ENCODE measurements around the gene COL25A1. TPM values are rescaled to one million over a fixed set of nuclear protein-coding genes. Genes with fewer than 3 reads are reported as not detected.
"Not testable (repeated sequence)": the region's sequence is repeated elsewhere in the genome, so short reads cannot be mapped to it uniquely, and the experiment has no call there.

COL25A1 gene
- total RNA-seq, 1 donor from 2014 or later: 4.3 TPM

DNA sequence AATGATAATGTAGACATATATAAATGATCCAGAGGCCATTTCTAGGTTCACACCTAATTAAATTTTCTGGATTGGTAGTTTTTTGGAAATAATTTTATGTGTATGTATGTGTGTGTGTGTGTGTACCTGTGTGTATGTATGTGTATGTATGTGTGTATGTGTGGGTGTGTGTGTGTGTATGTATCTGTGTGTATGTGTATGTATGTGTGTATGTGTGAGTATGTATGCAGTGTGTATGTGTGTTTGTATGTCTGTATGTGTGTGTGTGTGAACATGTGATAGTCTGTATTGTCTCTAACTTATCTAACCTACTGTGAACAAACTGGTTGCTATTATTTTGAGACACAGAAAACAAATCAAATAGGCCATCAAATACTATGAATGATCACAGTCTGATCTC, 152.6 kb downstream of the COL25A1 start:
- Histone ChIP-seq H3K4me3 (ENCODE audit: low read depth, low read length) (no peak overlapping the region), H3K36me3 (ENCODE audit: control insufficient read depth, insufficient read depth, low read length) (no peaks in the 10 kb centered on the region), H3K27me3 (ENCODE audit: control insufficient read depth, insufficient read depth, low read length) (no peaks in the 10 kb centered on the region)
- TF ChIP-seq, protein P1, sequence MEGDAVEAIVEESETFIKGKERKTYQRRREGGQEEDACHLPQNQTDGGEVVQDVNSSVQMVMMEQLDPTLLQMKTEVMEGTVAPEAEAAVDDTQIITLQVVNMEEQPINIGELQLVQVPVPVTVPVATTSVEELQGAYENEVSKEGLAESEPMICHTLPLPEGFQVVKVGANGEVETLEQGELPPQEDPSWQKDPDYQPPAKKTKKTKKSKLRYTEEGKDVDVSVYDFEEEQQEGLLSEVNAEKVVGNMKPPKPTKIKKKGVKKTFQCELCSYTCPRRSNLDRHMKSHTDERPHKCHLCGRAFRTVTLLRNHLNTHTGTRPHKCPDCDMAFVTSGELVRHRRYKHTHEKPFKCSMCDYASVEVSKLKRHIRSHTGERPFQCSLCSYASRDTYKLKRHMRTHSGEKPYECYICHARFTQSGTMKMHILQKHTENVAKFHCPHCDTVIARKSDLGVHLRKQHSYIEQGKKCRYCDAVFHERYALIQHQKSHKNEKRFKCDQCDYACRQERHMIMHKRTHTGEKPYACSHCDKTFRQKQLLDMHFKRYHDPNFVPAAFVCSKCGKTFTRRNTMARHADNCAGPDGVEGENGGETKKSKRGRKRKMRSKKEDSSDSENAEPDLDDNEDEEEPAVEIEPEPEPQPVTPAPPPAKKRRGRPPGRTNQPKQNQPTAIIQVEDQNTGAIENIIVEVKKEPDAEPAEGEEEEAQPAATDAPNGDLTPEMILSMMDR (IDR thresholded peaks at IDR 0.05; ENCODE audit: insufficient read depth, low read length, poor library complexity, severe bottlenecking): no peak
- DNase-seq (ENCODE audit: low read depth): no peak

DNA sequence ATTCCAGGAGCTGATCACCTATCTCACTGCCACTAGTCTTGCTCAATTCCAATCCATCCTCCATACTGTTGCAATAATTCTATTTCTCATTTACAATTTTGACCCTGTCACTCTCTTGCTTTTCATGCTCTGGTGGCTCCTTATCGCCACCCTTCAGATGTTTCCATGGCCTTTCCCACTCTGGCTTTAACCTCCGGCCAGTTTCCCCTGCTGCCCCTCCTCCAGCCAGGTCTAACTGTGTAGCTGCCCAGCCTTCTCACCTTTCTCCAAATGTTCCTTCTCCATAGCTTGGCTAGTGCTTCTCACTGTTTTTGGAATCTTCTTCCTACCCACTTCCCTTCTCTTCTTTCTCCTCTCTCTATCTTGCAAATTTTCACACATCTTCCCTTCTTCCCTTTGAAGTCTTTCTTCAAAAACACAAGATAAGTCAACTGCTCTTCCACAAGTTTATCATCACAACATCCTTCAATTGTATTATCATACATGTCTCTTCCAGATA, 153.8 kb downstream of the COL25A1 start:
- no peaks in the 10 kb centered on the region for H3K27me3 ChIP-seq (ENCODE audit: control insufficient read depth, insufficient read depth, low read length)
- TF ChIP-seq, protein P1 (IDR thresholded peaks at IDR 0.05; ENCODE audit: insufficient read depth, low read length, poor library complexity, severe bottlenecking): no peak
- no peak for DNase-seq (ENCODE audit: low read depth)
- H3K4me3 ChIP-seq (ENCODE audit: low read depth, low read length): no peak overlapping the region
- H3K36me3 ChIP-seq (ENCODE audit: control insufficient read depth, insufficient read depth, low read length): no peaks in the 10 kb centered on the region

DNA sequence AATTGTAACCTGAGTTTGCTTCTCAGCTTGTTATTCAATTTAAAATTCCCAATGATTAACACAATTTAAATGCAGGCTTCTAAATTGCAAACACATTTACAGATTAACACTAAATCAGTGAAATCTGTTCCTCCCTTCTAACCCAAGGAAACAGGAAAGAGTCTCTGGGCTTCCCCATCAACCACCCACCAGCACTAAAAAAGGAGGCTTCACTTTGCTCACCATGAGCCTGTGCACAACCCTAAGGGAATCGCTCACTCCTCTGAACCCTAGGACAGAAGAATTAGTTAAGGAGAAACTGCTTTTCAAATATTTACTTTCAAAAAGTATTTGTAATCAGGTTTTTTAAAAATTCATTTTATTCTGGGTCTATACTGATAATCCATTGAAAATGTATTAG, 155.3 kb downstream of the COL25A1 start:
- TF ChIP-seq, protein P1 (IDR thresholded peaks at IDR 0.05; ENCODE audit: insufficient read depth, low read length, poor library complexity, severe bottlenecking): no peak
- H3K27me3 ChIP-seq (ENCODE audit: control insufficient read depth, insufficient read depth, low read length): no peaks in the 10 kb centered on the region
- H3K4me3 ChIP-seq (ENCODE audit: low read depth, low read length): no peak overlapping the region
- no peaks in the 10 kb centered on the region for H3K36me3 ChIP-seq (ENCODE audit: control insufficient read depth, insufficient read depth, low read length)
- DNase-seq (ENCODE audit: low read depth): no peak

DNA sequence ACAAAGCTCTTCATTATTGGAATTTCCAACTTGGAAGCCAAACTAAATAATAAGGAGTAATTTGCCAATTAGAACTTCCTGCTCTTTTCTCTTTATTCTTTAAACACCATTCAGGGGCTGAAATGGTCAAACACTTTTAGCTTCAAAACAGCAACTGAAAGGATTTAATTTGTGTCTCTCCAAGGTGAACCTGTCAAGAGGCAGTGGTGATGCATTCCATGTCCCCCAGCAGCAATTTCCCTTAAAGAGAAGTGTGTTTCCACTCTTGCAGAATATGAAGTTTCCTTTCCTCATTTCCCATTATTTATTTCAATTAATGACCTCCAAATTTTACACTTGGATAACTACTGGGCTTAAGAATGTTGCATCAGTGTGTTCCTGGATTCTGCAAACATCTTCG, 156.0 kb downstream of the COL25A1 start:
- DNase-seq (ENCODE audit: low read depth): no peak
- H3K27me3 ChIP-seq (ENCODE audit: control insufficient read depth, insufficient read depth, low read length): no peaks in the 10 kb centered on the region
- no peak overlapping the region for H3K4me3 ChIP-seq (ENCODE audit: low read depth, low read length)
- TF ChIP-seq, protein P1 (IDR thresholded peaks at IDR 0.05; ENCODE audit: insufficient read depth, low read length, poor library complexity, severe bottlenecking): no peak
- no peaks in the 10 kb centered on the region for H3K36me3 ChIP-seq (ENCODE audit: control insufficient read depth, insufficient read depth, low read length)

DNA sequence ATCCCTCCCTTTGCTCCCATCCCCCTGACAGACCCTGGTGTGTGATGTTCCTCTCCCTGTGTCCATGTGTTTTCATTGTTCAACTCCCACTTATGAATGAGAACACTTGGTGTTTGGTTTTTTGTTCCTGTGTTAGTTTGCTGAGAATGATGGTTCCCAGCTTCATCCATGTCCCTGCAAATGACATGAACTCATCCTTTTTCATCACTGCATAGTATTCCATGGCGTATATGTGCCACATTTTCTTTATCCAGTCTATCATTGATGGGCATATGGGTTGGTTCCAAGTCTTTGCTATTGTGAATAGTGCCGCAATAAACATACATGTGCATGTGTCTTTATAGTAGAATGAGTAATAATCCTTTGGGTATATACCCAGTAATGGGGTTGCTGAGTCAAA, 164.3 kb downstream of the COL25A1 start:
- H3K27me3 ChIP-seq (ENCODE audit: control insufficient read depth, insufficient read depth, low read length); DNase-seq (ENCODE audit: low read depth); H3K4me3 ChIP-seq (ENCODE audit: low read depth, low read length); H3K36me3 ChIP-seq (ENCODE audit: control insufficient read depth, insufficient read depth, low read length): not testable (repeated sequence)

DNA sequence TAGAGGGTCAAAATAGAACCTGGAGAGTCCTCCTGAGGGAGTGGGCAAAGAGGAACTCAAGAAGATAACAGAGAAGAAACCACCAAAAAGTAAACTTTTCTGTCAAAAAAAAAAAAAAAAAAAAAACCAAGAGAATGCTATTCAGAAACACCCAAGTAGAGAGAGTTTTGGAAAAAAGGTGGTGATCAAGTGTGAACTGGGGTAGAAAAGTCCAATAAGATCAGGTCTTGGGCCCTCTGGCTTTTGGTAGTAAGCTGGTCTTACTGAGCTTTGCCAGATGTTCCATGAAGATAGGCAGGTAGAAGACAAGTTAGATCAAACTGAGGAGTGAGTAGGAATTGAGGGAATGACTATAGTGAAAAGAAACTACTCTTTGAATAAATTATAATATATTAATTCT, 167.5 kb downstream of the COL25A1 start:
- H3K27me3 ChIP-seq (ENCODE audit: control insufficient read depth, insufficient read depth, low read length): no peaks in the 10 kb centered on the region
- TF ChIP-seq, protein P1 (IDR thresholded peaks at IDR 0.05; ENCODE audit: insufficient read depth, low read length, poor library complexity, severe bottlenecking): no peak
- no peak for DNase-seq (ENCODE audit: low read depth)
- no peak overlapping the region for H3K4me3 ChIP-seq (ENCODE audit: low read depth, low read length)
- no peaks in the 10 kb centered on the region for H3K36me3 ChIP-seq (ENCODE audit: control insufficient read depth, insufficient read depth, low read length)
